AG09309 (cell line): ENCODE measurements around the gene ESR1.
"Not testable (repeated sequence)": the region's sequence is repeated elsewhere in the genome, so short reads cannot be mapped to it uniquely, and the experiment has no call there.

Source experiments
- DNase-seq: peaks from one replicate; pipeline ENCODE4 v3.0.0-alpha.2; 2010; ENCODE audit warnings: low read depth
- H3K4me3 ChIP-seq: 2 replicates; pipeline ENCODE4 v1.5.1; 2011; ENCODE audit warnings: mild to moderate bottlenecking, low read depth, low read length, moderate library complexity; ENCODE audit not compliant: control insufficient read depth
- CTCF ChIP-seq: IDR thresholded peaks from 2 replicates; pipeline ENCODE4 v1.5.1; 2011; ENCODE audit warnings: mild to moderate bottlenecking, low read depth, low read length, inconsistent platforms; ENCODE audit not compliant: insufficient read depth, control insufficient read depth; ENCODE audit errors: missing control alignments

The ESR1 gene

GRCh38 chr6:152129691-152130151 lies 322.2 kb downstream of the ESR1 start:
- no peak overlapping the region for H3K4me3 ChIP-seq
- no peak for DNase-seq
- no peak for TF ChIP-seq CTCF

- H3K4me3 ChIP-seq, result no peak overlapping the region
- no peak for DNase-seq
- TF ChIP-seq CTCF, result no peak
These were observed 323.0 kb downstream of the ESR1 start for GRCh38 chr6:152130441-152130840.

- TF ChIP-seq CTCF, result no peak
- no peak for DNase-seq
- no peak overlapping the region for H3K4me3 ChIP-seq
These were observed 328.4 kb downstream of the ESR1 start for GRCh38 chr6:152135755-152136448.

GRCh38 chr6:152136449-152136825 lies 329.0 kb downstream of the ESR1 start:
- TF ChIP-seq CTCF, result no peak
- no peak for DNase-seq
- H3K4me3 ChIP-seq, result no peak overlapping the region

GRCh38 chr6:152138344-152138743 lies 330.9 kb downstream of the ESR1 start:
- H3K4me3 ChIP-seq, DNase-seq: not testable (repeated sequence)

DNA sequence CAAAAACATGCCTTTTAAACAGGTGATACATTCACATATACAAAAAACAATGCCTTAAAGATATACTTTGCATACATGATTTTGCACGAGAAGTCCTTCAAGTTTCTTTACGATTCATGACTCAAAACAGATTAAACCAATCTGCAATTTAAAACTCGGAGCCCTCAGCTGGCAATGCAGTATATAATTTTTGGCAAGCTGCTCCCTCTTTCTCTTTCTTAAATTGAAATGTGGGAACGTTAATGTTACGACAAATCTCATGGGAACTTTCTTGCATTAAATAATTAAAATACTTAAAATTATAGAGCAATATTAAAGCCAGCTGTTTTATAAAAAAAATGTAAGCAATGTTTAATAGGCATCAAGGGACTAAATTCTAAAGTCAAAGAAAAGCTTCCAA lies 334.6 kb downstream of the ESR1 start:
- no peak for DNase-seq
- TF ChIP-seq CTCF, result no peak

GRCh38 chr6:152143359-152143758 lies 335.9 kb downstream of the ESR1 start:
- no peak for TF ChIP-seq CTCF
- no peak for DNase-seq
- H3K4me3 ChIP-seq, result no peak overlapping the region

More for the DNA sequence above, 334.6 kb downstream of the ESR1 start:
- H3K4me3 ChIP-seq, result no peak overlapping the region
